DMS114 treated with DMSO at 0.1 percent for 48 hours (cell line): ENCODE measurements around the gene AP2M1.

Experiments
- DNase-seq: peaks from one replicate; lab custom pipeline; 2025; ENCODE audit not compliant: unreplicated experiment; lab: John Stamatoyannopoulos, UW

The AP2M1 gene

DNA sequence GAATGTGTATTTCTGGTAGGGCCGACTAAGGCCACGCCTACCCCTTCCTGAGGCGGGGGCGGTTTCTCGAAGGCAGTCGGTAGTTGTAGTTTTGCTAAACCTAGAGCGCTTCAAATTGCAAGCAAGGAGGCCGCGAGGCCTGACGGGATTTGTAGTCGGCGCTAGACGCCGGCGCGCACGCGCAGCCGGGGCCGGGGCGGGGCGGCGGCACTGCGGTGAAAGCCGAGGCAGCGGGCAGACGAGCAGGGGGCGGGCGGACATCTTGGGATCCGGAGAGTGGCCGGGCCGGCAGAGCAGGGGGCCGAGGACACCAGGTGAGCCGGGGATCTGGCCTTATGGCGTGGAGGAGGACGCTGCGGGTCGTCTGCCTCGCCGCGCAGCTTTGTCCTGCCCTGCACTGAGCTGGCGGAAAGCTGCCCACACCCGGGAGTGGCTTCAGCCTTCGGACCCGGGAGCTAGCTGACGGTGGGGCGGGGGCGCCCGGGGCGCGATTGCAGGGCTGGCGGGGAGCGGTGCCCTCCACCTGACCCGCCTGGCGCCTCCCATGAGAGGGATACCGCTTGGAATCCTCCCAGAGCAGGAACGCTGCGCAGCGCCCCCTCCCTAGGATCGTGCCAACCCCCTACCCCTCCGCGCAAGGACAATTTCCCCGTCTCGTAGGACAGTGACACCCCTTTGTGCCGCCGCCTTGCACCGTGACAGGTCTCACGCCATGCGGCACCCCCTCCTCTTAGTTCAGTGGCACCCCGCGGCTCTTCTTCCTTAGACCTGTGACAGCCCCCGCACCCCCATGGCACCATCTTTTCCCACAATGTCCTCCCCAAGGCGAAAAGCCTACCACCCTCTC is at the start of gene AP2M1:
AP2M1 (plus strand) TSS at position 210 of the 847 bp plus-strand sequence. CDS start 2,139 bp downstream, outside the sequence.
- peak; percentile 98 for DNase-seq

- DNase-seq, result no peak
Measured at GRCh38 chr3:184126006-184126405, 48.6 kb upstream of the AP2M1 start.

DNA sequence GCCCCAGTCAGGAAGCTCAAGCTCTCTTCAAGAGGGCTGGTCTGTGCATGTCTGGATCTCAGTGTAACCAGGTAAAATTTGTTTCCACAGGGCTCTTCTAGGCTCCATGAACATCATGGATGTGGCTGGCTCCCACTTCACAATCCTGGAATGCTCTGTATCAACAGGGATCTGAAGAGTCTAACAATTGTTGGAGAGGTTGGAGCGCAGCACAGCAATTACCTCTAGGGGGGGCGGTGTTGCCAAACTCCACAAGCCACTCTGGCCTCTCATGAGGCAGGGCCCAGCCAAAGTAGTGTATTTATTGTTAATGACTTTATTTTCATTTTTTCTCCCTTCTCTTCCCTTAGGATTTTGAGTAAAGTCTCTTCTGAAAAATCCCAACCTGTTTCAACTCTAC is 45.6 kb upstream of the AP2M1 start:
- no peak for DNase-seq

GRCh38 chr3:184132945-184133344 is 41.7 kb upstream of the AP2M1 start:
- DNase-seq, result no peak

GRCh38 chr3:184133840-184134745 is 40.6 kb upstream of the AP2M1 start:
- peak; percentile 70 for DNase-seq

DNA sequence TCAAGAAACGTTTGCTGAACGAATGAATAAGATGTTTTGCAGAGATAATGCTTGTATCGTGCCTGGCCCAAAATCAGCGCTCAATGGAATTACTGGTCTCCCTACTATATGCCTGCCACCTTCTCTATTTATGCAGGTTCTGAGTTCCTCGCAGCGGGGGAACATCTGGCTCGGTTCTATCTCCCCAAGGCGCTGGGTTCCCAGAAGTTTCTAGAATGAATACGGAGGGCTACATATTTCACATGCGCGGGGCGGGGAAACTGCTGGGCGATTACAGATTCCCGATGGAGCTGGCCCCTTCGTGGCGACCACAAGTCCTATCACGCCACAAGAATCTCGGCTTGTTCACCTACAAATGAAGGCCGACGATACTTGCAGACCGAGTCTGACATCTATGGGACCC is 39.9 kb upstream of the AP2M1 start:
- no peak for DNase-seq

GRCh38 chr3:184135149-184135910 is 39.3 kb upstream of the AP2M1 start, which contains the start of gene EIF2B5:
EIF2B5 (plus strand) TSS chr3:184135358; CDS start chr3:184135386, 28 bp downstream.
- DNase-seq, result peak; percentile 86

- DNase-seq, result no peak
Measured at GRCh38 chr3:184135911-184136260, 38.8 kb upstream of the AP2M1 start.

DNA sequence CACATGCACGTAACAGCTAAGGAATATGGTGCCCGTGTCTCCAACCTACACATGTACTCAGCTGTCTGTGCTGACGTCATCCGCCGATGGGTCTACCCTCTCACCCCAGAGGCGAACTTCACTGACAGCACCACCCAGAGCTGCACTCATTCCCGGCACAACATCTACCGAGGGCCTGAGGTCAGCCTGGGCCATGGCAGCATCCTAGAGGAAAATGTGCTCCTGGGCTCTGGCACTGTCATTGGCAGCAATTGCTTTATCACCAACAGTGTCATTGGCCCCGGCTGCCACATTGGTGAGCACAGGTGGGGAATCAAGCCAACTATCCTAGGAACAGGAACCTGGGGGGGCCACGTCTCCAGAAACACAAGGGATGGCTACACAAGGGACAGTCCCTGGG is 34.2 kb upstream of the AP2M1 start:
- DNase-seq, result no peak

- no peak for DNase-seq
Measured at GRCh38 chr3:184142199-184142598, 32.5 kb upstream of the AP2M1 start.

GRCh38 chr3:184143327-184143726 is 31.3 kb upstream of the AP2M1 start:
- no peak for DNase-seq

DNA sequence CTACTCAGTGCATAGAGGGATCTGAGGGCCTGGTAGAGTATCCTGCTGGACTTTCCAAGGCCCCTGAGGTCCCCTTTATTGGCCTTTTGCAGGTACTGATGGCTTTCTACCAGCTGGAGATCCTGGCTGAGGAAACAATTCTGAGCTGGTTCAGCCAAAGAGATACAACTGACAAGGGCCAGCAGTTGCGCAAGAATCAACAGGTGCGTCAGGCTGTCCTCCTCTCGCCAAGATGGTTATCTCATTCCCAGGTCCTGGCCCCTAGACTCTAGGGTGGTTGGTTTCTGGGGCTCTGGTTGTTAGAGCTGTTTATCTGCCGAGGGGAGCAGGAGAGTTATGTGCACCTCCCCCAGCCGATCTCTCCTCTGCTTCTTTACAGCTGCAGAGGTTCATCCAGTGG is 30.1 kb upstream of the AP2M1 start:
- DNase-seq, result no peak

DNA sequence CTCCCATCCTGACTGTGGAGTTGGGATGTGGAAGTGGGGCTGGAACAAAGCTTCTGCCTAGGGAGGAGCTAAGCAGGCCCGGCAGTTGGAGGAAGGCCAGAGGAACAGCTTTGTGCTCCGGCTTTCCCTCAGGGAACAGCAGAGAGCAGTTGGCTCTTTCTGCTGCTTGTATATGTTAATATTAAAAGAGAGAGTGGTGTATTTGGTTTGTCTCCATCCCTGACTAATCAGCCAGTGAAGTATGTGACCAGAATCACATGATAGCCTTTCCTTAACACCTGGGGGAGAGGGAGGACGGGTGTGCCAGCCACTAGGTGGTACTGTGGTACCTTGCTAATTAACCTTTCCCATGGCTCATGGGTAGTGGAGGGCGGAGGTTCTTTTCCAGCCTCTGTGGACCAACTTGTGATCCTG is 29.5 kb upstream of the AP2M1 start:
- DNase-seq, result no peak

GRCh38 chr3:184145751-184146270 is 28.8 kb upstream of the AP2M1 start:
- no peak for DNase-seq

DNA sequence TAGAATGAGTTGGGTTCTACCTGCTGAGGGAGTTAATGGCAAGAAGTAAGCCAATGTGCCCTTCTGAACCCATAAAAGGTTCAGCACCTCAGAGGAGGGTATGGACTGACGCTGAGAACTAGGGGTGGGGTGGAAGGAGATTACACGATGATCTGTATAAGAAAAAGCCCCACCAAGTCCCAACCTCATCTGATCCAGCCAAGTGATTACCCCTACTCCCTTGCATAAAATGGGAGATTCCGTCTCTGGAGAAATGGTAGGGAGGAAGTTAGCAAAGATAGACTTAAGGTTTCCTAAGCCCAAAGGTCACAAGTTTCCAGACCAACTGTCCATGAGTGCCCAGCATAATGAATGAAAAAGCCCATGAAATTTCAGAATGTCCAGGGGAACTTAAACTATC is 26.6 kb upstream of the AP2M1 start:
- DNase-seq, result no peak

DNA sequence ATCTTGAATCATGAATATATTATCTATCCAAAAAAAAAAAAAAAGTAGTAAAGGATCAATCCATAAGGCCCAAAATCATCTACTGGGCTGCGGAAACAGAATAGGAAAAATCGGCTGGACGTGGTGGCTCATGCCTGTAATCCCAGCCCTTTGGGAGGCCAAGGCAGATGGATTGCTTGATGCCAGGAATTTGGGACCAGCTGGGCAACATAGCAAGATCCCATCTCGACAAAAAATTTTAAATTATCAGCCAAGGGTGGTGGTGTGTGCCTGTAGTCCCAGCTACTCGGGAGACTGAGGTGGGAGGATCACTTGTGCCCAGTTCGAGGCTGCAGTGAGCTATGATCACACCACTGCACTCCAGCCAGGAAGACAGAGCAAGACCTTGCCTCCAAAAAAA is 25.5 kb upstream of the AP2M1 start:
- no peak for DNase-seq

DNA sequence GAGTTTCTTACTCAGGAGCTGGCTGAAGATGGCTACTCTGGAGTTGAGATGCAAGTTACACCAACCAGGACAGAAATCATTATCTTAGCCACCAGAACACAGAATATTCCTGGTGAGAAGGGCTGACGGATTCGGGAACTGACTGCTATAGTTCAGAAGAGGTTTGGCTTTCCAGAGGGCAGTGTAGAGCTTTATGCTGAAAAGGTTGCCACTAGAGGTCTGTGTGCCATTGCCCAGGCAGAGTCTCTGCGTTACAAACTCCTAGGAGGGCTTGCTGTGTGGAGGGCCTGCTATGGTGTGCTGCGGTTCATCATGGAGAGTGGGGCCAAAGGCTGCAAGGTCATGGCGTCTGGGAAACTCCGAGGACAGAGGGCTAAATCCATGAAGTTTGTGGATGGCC is 24.9 kb upstream of the AP2M1 start:
- DNase-seq, result peak; percentile 37

DNA sequence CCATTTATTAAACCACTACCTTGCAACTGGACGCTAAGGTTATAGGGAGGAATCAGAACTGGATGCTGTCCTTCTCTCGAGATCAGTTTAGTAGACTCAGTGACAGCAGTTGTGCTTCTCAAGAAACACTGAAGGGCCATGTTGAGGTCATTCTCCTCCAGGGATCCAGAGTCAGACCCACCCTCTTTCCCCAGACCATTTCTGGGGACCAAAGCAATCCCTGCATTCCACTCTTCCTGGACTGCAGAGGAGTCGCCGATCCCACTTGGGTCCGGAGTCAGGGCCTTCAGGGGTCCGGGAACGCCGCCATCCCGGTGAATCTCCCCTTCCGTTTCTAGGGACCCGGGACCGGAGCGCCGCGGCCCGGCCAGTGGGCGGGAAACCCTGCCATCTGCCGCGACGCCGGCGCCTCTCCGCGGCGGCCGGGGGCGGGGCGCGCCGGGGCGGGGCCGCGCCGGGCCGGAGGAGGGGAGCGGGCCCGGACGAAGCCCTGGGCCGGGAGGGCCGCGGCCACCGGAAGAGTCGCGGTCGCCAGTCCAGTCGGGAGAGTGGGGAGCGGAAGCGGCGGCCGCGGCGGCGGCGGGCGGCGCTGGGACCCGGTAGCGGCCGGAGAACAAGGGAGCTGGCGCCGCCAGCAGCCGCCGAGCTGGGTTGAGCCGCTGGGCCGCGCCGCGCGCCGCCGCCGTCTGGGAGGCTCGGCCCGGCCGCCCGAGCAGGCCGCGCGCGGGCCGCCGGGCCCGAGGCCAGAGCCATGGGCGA is 19.6 kb upstream of the AP2M1 start, which contains the start of gene DVL3:
DVL3 (plus strand) TSS at position 493 of the 759 bp plus-strand sequence; CDS start at position 752, 259 bp downstream.
- no peak for DNase-seq

DNA sequence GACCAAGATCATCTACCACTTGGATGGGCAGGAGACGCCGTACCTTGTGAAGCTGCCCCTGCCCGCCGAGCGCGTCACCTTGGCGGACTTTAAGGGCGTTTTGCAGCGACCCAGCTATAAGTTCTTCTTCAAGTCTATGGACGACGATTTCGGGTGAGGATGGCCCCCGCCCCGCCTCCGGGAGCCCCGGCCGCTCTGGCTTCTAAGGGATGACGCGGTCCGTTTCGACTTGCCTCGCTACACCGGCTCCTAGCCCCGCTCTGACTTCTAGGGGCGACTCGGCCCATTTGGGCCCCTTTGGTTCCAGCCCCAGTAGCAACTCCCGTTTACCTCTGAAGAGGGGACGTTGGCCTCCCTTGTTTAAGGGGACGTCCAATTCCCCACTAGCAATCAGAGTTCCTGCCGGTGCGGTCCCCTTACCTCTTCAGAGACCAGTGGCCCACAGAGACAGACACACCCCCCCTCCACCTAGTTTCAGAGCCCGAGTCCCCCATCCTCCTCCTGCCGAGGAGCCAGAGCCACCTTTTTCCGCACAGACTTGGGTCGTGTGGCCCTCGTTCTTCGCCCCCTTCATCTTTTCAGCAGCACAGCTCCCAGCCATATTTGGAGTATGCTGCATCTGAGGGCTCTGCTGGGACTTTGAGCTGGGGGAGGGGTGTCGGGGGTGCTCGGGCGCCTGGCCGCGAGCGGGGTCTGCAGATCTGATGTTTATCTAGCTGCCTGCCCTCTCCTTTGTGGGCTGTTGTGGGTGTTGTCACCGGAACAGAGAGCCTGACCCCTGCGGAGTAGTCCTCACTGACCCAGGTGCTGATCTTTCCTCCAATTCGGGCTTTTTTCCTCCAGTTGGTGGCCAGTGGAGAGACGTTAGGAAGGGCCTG is 18.8 kb upstream of the AP2M1 start:
- DNase-seq, result no peak
